Stimulated activated CD4-positive, alpha-beta T cell treated with anti-CD3 and anti-CD28 coated beads, Interleukin-4, amount 100 ng/mL, for 24 hours (primary cell): ENCODE measurements around the gene SLC35F1.
"Not testable (repeated sequence)": the region's sequence is repeated elsewhere in the genome, so short reads cannot be mapped to it uniquely, and the experiment has no call there.

Source experiments
- DNase-seq: peaks from one replicate; pipeline ENCODE4 v3.0.0-alpha.2; 2020

The SLC35F1 gene

GRCh38 chr6:118016532-118016931, 109.5 kb downstream of the SLC35F1 start:
- no peak for DNase-seq

DNA sequence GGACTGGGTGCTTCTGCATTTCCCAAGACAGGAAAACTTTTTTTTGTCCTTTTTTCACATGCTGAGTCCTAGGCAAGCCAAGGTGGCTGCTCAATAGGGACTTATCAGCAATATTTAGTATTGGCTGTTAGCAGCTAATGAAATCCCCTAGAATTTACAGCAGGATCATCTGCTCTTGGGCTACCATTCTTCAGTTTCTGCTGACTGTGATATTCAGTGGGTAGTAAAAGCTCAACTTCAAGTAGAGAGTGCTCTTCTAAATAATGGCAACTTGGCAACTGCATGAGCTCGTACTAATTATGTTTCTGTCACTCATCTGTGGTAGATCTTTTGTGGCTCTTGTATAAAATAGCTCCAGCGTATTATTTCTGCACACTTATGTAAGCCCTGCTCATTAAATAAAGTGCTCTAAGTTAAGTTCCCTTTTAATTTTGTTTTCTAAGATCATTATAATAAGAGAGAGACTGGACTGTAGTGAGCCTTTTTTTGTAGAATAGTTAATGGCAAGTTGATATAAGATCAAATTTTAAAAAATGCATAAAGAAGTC, 110.3 kb downstream of the SLC35F1 start:
- no peak for DNase-seq

DNA sequence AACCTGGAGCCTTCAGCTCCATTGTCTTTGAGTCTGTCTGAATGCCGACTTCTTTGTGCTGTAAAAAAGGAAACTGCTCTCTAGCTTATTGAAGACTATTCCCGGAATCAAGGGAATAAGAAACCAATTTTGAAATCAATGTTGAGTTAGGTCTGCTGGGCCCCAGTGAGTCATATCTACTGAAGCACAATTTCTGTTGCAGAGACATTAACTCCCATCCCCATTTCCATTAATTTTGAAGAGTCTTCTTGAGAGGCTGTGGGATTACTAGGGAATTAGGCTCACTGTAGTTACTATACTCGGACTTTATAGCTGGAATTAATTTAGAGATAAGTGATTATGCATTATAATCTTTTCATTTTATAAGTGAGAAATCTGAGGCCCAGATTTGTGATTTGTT, 116.7 kb downstream of the SLC35F1 start:
- no peak for DNase-seq

DNA sequence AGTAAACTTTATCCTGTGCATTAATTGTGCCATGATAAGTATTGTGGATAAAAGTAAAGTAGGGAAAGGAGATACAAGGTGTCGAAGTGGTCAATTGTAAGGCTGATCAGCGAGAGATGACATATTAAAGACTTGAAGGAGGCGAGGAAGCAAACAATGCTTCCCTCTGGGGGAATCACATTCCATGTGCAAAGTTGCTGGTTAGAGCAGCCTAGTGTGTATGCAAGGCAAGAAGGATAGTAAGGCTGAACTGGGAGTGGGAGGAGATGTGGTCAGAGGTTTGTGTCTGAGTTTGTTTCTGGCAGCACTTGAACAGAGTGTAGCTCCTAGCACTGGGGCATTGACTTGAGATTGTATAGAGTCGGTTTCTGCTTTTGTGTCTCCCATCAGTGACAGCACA, 122.9 kb downstream of the SLC35F1 start:
- no peak for DNase-seq

DNA sequence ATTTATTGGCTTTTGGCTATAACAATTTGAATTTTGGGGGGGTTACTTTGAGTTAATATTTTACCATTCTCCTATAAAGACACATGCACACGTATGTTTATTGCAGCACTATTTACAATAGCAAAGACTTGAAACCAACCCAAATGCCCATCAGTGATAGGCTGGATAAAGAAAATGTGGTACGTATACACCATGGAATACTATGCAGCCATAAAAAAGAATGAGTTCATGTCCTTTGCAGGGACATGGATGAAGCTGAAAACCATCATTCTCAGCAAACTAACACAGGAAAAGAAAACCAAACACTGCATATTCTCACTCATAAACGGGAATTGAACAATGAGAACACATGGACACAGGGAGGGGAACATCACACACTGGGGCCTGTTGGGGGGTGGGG, 130.4 kb downstream of the SLC35F1 start:
- not testable (repeated sequence) for DNase-seq

DNA sequence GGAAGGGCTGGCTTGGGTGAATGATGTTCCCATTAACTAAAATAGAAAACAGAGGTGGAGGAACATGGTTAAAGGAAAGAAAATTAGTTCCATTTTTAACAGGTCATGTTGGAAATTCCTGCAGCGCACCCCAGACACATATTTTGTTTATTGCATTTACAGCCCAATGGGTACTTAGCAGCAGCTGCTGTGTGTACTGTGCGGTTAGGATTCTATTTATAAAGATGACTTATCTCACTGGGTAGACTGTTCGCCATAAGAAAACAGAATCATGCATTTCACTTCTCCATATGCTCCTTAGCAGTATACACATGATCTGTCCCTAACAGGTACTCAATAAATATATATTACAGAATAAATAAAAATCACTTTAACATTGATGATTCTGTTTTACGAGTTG, 135.8 kb downstream of the SLC35F1 start:
- no peak for DNase-seq

DNA sequence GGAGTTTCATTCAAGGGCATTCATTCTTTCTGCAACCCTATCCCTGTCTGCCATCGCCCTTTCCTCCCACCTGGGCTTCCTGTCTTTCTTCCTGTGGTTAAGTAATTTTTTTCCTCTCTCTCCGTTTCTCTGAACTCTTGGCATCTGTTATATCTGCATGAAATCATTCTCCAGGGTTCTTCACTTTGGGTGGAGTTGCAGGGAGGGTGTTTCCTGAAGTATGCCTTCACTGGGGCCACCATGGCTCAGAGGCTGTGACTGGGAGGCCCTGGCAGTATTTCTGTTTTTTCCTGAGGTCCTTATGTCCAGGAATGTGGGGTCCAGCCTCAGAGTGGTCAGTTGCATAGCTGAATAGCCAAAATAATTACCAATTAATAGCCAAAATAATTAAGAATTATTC, 137.2 kb downstream of the SLC35F1 start:
- no peak for DNase-seq

DNA sequence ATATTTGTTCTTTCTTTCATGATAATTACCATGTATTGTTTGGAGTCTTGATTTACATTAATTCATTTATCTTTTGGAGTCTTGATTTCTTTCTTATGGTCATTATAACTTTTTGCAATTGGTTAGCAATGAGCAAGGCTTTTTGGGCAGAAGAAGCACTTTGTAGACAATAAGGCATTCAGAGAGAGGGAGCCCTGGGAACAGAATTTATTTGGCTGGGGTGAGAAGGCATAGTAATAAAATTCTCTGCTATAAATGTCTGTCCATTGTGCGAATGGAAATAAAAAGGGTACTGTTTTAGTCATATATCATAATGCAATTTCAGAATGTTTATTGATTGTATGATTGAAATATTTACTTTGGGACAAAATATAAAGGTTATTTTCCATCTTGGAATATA, 147.0 kb downstream of the SLC35F1 start:
- no peak for DNase-seq

DNA sequence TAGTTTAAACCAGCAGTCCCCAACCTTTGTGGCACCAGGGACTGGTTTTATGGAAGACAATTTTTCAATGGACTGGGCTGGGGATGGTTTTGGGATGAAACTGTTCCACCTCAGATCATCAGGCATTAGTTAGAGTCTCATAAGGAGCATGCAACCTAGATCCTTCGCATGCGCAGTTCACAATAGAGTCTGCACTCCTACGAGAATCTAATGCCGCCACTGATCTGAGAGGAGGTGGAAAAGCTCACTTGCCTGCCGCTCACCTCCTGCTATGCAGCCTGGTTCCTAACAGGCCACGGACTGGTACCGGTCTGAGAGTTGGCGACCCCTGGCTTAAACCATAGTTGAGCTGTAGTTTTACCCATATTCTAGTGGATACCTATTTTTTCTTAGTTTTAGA, 154.6 kb downstream of the SLC35F1 start:
- DNase-seq, result no peak

GRCh38 chr6:118080547-118080946, 173.5 kb downstream of the SLC35F1 start:
- DNase-seq, result no peak

DNA sequence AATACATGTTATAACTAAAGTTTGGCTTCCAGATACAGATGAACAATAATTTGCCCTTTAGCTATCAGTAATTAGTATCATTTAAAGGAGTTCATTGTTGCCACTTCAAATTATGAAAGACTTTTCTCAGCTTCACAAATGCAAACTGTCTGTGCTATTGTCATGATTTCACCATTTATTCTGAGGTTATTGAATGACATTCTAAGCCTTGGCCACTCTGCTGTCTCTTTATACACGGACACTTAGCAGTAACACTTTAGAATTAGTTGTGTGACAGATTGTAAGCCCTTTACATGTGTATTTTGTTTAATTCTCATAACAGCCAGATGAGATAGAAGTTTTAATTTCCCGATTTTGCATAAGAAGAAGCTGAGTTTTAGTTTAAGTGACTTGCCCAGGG, 176.6 kb downstream of the SLC35F1 start:
- DNase-seq, result no peak

- DNase-seq, result no peak
Observed at GRCh38 chr6:118085665-118086064, 178.6 kb downstream of the SLC35F1 start.

- DNase-seq, result no peak
Observed at GRCh38 chr6:118086159-118086558, 179.1 kb downstream of the SLC35F1 start.

DNA sequence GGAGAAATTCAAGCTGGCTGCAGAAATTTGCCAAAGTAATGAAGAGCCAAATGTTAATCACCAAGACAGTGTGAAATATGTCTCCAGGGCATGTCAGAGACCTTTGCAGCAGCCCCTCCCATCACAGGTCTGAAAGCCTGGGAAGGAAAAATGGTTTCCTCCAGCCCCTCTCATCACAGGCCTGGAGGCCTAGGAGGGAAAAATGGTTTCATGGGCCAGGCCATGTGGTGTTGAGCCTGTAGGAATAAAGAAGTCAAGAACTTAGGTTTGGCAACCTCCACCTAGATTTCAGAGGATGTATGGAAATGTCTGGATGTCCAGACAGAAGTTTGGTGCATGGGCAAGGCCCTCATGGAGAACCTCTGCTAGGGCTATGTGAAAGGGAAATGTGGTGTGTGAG, 185.0 kb downstream of the SLC35F1 start:
- no peak for DNase-seq

DNA sequence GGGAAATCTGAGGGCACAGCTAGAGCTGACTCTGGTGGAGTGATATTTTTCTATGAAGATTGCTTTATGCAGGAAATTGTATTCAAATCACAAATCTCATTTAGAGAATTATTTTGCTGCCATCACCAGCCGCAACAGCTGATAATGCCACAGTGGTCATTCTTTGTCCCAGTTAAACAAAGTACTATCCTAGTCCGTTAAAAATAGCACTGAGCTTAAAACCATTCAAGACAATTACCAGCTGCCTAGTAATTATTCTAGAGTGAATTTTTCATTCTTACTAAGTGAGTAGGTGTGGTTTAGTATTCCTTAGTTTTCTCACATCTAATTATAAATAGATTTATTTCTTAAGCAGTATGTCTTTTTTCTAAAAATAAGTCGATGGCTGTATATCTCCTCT, 190.5 kb downstream of the SLC35F1 start:
- DNase-seq, result no peak

DNA sequence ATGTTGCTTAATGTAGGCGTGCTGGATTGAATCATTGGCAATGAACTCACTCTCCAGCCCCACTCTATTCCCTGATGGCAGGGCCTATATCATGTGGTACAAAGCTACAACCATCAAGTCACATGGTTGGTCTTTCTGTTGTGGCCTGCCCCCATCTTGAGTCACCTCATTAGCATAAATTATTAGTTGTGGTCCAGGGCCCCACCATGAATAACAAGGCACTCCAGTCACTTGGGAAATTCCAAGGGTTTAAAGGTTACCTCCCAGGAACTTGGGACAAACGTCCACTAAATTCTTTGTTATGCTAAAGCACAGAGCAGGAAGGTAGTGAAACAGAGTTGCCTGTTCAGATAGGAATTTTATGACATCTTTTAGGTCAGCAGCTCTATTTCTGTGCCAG, 193.7 kb downstream of the SLC35F1 start:
- no peak for DNase-seq

DNA sequence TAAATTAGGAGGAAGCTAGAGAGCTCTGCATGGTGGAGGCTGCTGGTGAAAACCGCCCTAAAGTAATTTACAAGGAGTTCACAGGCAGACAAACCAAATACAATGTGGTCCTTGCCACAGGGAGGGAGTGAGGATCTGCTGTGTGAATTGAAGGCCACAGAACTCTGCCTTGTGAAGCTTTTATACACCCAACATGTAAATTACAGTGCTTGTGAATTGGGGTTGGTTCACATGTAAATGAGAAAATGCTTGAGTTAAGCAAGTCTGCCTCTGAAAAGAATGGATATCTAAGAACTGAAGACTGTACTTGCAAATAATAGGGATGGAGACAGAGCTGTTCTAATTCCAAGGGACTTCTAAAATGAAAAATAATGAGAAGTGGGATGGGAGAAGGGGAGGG, 194.2 kb downstream of the SLC35F1 start:
- no peak for DNase-seq

DNA sequence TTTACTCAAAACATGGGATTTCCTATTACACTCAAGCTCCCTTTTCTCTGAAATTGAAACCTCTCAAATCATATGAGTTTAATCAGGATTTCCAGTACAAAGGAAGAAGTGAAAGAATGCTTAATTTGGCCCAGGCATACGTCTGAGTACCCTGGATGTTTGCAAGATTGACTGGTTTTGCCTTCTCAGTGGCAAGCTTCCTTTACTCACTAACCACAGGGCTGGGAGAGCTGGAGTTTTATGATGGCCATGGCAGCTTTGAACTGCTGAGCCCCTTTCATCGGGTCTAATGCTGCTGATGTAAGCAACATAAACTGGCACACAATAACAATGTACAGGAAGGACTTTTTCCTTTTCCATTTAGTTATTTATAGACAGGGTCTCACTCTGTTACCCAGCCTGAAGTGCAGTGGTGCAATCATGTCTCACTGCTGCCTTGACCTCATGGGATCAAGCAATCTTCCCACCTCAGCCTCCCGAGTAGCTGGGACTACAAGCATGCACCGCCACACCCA, 194.8 kb downstream of the SLC35F1 start:
- no peak for DNase-seq

GRCh38 chr6:118102401-118102800, 195.3 kb downstream of the SLC35F1 start:
- DNase-seq, result no peak

- DNase-seq, result no peak
Observed at GRCh38 chr6:118103381-118104146, 196.5 kb downstream of the SLC35F1 start.

- no peak for DNase-seq
Observed at GRCh38 chr6:118122161-118122725, 215.2 kb downstream of the SLC35F1 start.

- DNase-seq, result no peak
Observed at GRCh38 chr6:118122801-118123200, 215.7 kb downstream of the SLC35F1 start.

DNA sequence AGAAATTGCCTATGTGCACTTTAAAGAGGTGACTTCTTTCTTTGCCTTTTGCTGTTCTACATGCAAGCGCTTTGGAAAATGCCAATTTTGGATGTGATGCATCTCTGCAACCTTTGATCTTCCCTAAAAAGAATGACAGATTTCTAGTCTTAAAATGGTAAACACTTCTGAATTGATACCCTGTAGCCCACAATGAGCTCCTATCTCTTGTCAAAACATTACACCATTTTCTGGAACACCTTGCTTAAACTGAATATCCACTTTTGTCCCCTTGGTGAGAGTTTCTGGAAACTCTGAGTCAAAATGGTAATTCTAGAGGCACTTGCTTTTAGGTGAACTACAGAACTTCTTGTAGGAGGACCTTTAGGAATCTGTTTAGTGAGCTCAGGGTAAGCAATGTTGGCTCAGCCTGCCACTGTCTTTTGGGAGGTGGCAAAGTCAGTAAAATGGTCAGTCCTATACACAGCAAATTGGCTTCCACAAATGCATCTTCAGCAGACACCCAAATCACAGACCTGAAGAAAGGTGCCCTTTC, 216.5 kb downstream of the SLC35F1 start:
- DNase-seq, result no peak

DNA sequence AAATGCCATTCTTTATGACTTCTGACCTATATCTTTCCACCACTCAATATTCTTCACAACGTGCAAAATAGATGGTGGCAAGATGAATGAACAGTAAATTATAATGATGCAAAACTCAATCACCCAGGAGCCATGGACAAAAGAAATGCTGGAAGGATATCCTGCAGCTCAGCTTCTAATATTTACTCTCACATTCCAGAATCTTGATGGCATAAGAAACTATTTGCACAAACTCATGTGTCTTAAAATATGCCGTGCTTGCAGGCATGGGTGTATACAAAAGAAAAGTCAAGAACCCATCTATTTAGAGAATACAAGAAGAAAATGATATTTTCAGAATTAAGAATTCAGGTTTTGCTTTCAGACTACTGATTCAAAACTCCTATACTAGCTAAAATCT, 217.8 kb downstream of the SLC35F1 start:
- no peak for DNase-seq
